HFF-Myc (cell line): ENCODE data around the gene PHLPP1.

Experiments used
- DNase-seq: peaks from one replicate; pipeline ENCODE4 v3.0.0-alpha.2; 2011; ENCODE audit warnings: low read depth; ENCODE audit errors: extremely low read depth
- H3K4me3 ChIP-seq: replicated peaks from 2 replicates; pipeline ENCODE4 v1.5.1; 2011; ENCODE audit warnings: low read depth, mild to moderate bottlenecking, control low read depth, low read length
- CTCF ChIP-seq: IDR thresholded peaks from 2 replicates; pipeline ENCODE4 v1.5.1; 2012; ENCODE audit warnings: mild to moderate bottlenecking, low read depth, low read length, control low read depth; ENCODE audit errors: missing control alignments

The PHLPP1 gene

GRCh38 chr18:62755454-62755853 is 40.1 kb downstream of the PHLPP1 start:
- no peak for DNase-seq
- H3K4me3 ChIP-seq: no peak overlapping the region
- no peak for TF ChIP-seq CTCF

- DNase-seq: no peak
- H3K4me3 ChIP-seq: no peak overlapping the region
- no peak for TF ChIP-seq CTCF
Measured at GRCh38 chr18:62755946-62756345, 40.6 kb downstream of the PHLPP1 start.

GRCh38 chr18:62757399-62758010 is 42.2 kb downstream of the PHLPP1 start:
- TF ChIP-seq CTCF: no peak
- no peak overlapping the region for H3K4me3 ChIP-seq
- no peak for DNase-seq

GRCh38 chr18:62758591-62758990 is 43.2 kb downstream of the PHLPP1 start:
- no peak overlapping the region for H3K4me3 ChIP-seq
- DNase-seq: no peak
- no peak for TF ChIP-seq CTCF

GRCh38 chr18:62759704-62760402 is 44.5 kb downstream of the PHLPP1 start:
- TF ChIP-seq CTCF: no peak
- H3K4me3 ChIP-seq: no peak overlapping the region
- no peak for DNase-seq

- no peak overlapping the region for H3K4me3 ChIP-seq
- DNase-seq: no peak
- TF ChIP-seq CTCF: no peak
Measured at GRCh38 chr18:62760403-62760734, 45.0 kb downstream of the PHLPP1 start.
